Measurements from ENCODE around the gene GNL3L.

DNA sequence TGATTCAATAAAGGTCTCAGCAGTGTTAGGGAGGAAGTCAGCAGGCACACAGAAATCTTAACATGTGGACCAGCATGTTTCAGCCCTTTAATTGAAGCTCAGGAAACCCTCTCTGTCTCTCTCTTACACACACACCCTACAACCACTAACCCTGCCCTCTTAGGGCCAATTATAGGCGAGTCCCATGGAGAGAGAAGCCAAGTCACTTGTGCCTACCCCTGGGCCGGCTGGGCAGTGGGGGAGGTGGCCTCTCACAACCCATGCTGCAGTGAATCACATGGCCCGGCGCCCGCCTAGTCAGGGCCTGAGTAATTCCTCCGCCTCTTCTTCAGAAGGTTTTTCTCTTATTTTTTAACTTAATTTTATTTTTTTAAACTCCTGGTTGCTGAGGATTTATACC, 37.7 kb upstream of the GNL3L start:
- TF ChIP-seq, protein P1, sequence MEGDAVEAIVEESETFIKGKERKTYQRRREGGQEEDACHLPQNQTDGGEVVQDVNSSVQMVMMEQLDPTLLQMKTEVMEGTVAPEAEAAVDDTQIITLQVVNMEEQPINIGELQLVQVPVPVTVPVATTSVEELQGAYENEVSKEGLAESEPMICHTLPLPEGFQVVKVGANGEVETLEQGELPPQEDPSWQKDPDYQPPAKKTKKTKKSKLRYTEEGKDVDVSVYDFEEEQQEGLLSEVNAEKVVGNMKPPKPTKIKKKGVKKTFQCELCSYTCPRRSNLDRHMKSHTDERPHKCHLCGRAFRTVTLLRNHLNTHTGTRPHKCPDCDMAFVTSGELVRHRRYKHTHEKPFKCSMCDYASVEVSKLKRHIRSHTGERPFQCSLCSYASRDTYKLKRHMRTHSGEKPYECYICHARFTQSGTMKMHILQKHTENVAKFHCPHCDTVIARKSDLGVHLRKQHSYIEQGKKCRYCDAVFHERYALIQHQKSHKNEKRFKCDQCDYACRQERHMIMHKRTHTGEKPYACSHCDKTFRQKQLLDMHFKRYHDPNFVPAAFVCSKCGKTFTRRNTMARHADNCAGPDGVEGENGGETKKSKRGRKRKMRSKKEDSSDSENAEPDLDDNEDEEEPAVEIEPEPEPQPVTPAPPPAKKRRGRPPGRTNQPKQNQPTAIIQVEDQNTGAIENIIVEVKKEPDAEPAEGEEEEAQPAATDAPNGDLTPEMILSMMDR (IDR thresholded peaks at IDR 0.05), result no peak
- TF ChIP-seq POLR2A (IDR thresholded peaks at IDR 0.05), result no peak
